ENCODE results near the gene NFIL3. TPM values are rescaled to one million over a fixed set of nuclear protein-coding genes. Genes with fewer than 3 reads are reported as not detected.

Gene NFIL3
- total and polyA plus RNA-seq, 2 of the 8 experiments (the other 6 are each of a cell fraction or from before 2014, with no cell fraction given), result 3.4 to 13.5 TPM

DNA sequence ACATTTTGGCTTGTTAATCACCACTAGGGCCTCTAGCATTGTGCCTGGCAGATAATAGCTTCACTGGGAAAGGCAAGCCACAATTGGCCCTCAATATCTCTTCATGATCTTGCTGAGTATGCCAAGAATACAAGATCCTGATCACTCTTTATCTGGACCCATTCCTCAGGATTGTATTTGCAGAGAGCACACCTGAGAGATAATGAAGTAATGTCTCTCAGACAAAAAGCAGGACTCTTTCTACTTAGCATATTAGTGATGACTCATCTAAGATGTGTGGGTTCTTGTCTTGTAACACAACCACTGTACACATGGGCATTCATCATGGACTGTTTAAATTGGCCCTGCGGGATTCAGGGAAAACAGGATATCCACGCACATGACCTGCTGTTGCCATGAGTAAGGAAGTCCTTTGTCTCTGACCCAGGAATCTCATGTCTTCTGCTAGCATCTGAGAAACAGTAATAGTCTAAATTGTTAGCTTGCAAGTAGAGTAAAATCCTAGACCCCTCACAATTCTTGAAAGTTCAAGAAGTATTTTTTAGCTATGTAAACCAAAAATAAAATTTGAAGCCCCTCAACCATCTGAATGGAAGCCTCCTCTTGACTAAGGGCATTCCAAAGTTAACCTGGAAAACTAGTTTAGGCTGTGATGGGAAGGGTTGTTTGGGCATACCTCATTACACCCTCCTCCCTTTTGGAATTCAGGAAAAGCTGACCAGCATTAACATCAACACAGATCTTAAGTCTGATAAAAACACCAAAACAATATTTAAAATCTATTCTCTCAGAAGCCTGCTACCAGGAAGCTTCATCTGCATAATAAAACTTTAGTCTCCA is 28.0 kb upstream of the NFIL3 start:
- FAIRE-seq, result no peak
- TF ChIP-seq, protein P1, sequence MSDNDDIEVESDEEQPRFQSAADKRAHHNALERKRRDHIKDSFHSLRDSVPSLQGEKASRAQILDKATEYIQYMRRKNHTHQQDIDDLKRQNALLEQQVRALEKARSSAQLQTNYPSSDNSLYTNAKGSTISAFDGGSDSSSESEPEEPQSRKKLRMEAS (IDR thresholded peaks at IDR 0.05), result no peak
- TF ChIP-seq TAF1 (IDR thresholded peaks at IDR 0.05; ENCODE audit: low read depth, low read length) (no peak), EGR1 (IDR thresholded peaks at IDR 0.05; ENCODE audit: borderline replicate concordance, low read depth, low read length) (no peak), RBBP5 (IDR thresholded peaks at IDR 0.05; ENCODE audit: borderline replicate concordance, low read depth, low read length) (no peak), JUND (IDR thresholded peaks at IDR 0.05; ENCODE audit: low read length) (no peak), NRF1 (IDR thresholded peaks at IDR 0.05; ENCODE audit: low read depth, low read length) (no peak), YY1 (IDR thresholded peaks at IDR 0.05; ENCODE audit: low read depth, low read length) (no peak), TBP (IDR thresholded peaks at IDR 0.05; ENCODE audit: low read depth, low read length) (no peak), KDM1A (IDR thresholded peaks at IDR 0.05; ENCODE audit: borderline replicate concordance, low read length) (no peak), FOSL1 (IDR thresholded peaks at IDR 0.05; ENCODE audit: insufficient read depth, low read depth, low read length) (no peak), CHD2 (IDR thresholded peaks at IDR 0.05; ENCODE audit: low read length) (no peak), SP2 (IDR thresholded peaks at IDR 0.05; ENCODE audit: low read length) (no peak)
- TF ChIP-seq, protein P2, sequence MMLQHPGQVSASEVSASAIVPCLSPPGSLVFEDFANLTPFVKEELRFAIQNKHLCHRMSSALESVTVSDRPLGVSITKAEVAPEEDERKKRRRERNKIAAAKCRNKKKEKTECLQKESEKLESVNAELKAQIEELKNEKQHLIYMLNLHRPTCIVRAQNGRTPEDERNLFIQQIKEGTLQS (IDR thresholded peaks at IDR 0.05; ENCODE audit: insufficient read depth, low read depth, low read length), result no peak

More for the DNA sequence above, 28.0 kb upstream of the NFIL3 start:
- WGBS, 2 experiments (ENCODE audit: extremely low coverage in 1 of 2, insufficient coverage in 1 of 2, insufficient read length in 1 of 2, insufficient replicate concordance in 2 of 2, low coverage in 1 of 2, low lambda C conversion rate in 2 of 2, missing lambda C conversion rate in 1 of 2), result 97% methylated on average over 2 of the region's 2 CpGs; no CpG with 5 or more reads in 1 of the 2 experiments
- Histone ChIP-seq H2AFZ (ENCODE audit: low read length) (no peak overlapping the region), H3K9ac (replicated peaks in 1 of 4; ENCODE audit: extremely low read depth in 1 of 4, low read depth in 3 of 4, low read length in 3 of 4) (no peak overlapping the region), H3K27me3 (replicated peaks in 1 of 4; ENCODE audit: control insufficient read depth in 3 of 4, extremely low read depth in 1 of 4, insufficient read depth in 3 of 4, low read length in 3 of 4) (no peaks in the 10 kb centered on the region), H3K18ac (ENCODE audit: extremely low read depth, low read length) (no peak overlapping the region), H2AK5ac (ENCODE audit: low read depth, low read length) (no peak overlapping the region), H2BK5ac (ENCODE audit: low read depth, low read length) (no peak overlapping the region), H4K91ac (replicated peaks; ENCODE audit: insufficient read length, low read length) (no peak overlapping the region), H3K23ac (ENCODE audit: insufficient read length) (no peak overlapping the region), H4K8ac (ENCODE audit: extremely low read depth, insufficient read depth, low read length) (no peak overlapping the region), H3K79me2 (ENCODE audit: control insufficient read depth in 1 of 2, insufficient read depth in 2 of 2, low read length in 2 of 2) (no peaks in the 10 kb centered on the region), H2BK20ac (ENCODE audit: low read length) (no peak overlapping the region), H4K5ac (ENCODE audit: insufficient read length, low read depth, low read length) (no peak overlapping the region), H3K14ac (ENCODE audit: insufficient read length) (no peak overlapping the region), H3K4me1 (replicated peaks in 1 of 4; ENCODE audit: control insufficient read depth in 3 of 4, insufficient read depth in 4 of 4, low read length in 3 of 4) (no peaks in the 10 kb centered on the region), H4K20me1 (replicated peaks in 1 of 2; ENCODE audit: control insufficient read depth in 1 of 2, insufficient read depth in 2 of 2, low read length in 2 of 2) (no peaks in the 10 kb centered on the region), H2BK120ac (replicated peaks; ENCODE audit: low read depth, low read length) (no peak overlapping the region), H3K4ac (replicated peaks; ENCODE audit: insufficient read length, low read depth, low read length) (no peak overlapping the region), H2BK12ac (ENCODE audit: low read depth, low read length) (no peak overlapping the region), H3K36me3 (ENCODE audit: control insufficient read depth in 2 of 4, insufficient read depth in 4 of 4, low read length in 3 of 4) (no peaks in the 10 kb centered on the region), H3K56ac (replicated peaks; ENCODE audit: insufficient read length, low read depth, low read length) (no peak overlapping the region), H3K27ac (ENCODE audit: low read depth, low read length) (no peak overlapping the region), H3K23me2 (ENCODE audit: low read depth, low read length) (no peaks in the 10 kb centered on the region), H3K79me1 (ENCODE audit: low read depth, low read length) (no peaks in the 10 kb centered on the region), H2BK15ac (ENCODE audit: low read length) (no peak overlapping the region), H3K4me2 (ENCODE audit: insufficient read depth in 1 of 2, low read depth in 2 of 2, low read length in 2 of 2) (no peak overlapping the region), H3K4me3 (ENCODE audit: extremely low read depth in 1 of 4, insufficient read depth in 2 of 4, low read depth in 3 of 4, low read length in 4 of 4) (no peak overlapping the region), H3K9me3 (ENCODE audit: insufficient read depth in 2 of 2, low read depth in 1 of 2, low read length in 1 of 2) (no peaks in the 10 kb centered on the region)
- CTCF ChIA-PET (ENCODE audit: partially characterized antibody), result interaction anchor here (1.2 kb wide), 1 partner anchor 9 kb away, joined by 3 read pairs; no protein-coding TSS in a partner anchor
- POLR2A ChIA-PET (ENCODE audit: partially characterized antibody), result no interaction called here
- DNase-seq (ENCODE audit: low read depth in 1 of 2, low spot score in 2 of 2), result no peak

Data from H1 (cell line).